Measurements from ENCODE around the gene CTDSPL. TPM values are rescaled to one million over a fixed set of nuclear protein-coding genes. Genes with fewer than 3 reads are reported as not detected.

CTDSPL gene
- total and polyA plus RNA-seq, 5 experiments from 2014 or later: 0.26 to 0.99 (median 0.45) TPM

Small RNAs within 50 kb of the gene (microRNA-seq; reads per million reads assigned to microRNA genes)
- gene MIR26A1 (ENCODE audit: borderline microRNAs expressed): 26.4 reads per million, percentile 44 among the genes with 10 or more reads in this experiment

Other genes starting within 250 kb of the CTDSPL start
- gene VILL, start 128.9 kb downstream of the CTDSPL start, total RNA-seq: 10 to 100 TPM; 41.0 to 41.9 TPM
- gene VILL, start 128.9 kb downstream of the CTDSPL start, polyA plus RNA-seq: 10 to 100 TPM; 12.3 to 21.6 (median 16.0) TPM
- 10 to 100 TPM; 39.3 to 42.7 TPM for gene PLCD1, start 167.8 kb downstream of the CTDSPL start, total RNA-seq
- gene PLCD1, start 167.8 kb downstream of the CTDSPL start, polyA plus RNA-seq: 10 to 100 TPM; 11.0 to 23.0 (median 15.6) TPM
- gene DLEC1, start 177.3 kb downstream of the CTDSPL start, total RNA-seq: 1 to 10 TPM; 4.6 to 5.2 TPM
- under 1 TPM; 0.31 to 0.37 (median 0.35) TPM for gene DLEC1, start 177.3 kb downstream of the CTDSPL start, polyA plus RNA-seq

Measured in naive thymus-derived CD8-positive, alpha-beta T cell (primary cell).